GM18951 (cell line): ENCODE results near the gene NAALADL2.

Source experiments
- POLR2A ChIP-seq: IDR thresholded peaks from 4 replicates; pipeline ENCODE4 v1.6.1; 2011; ENCODE audit warnings: mild to moderate bottlenecking; ENCODE audit not compliant: insufficient read length, insufficient read depth; ENCODE audit errors: extremely low read depth
- in situ Hi-C: fragments of 300-500 bp; cut with MboI; formaldehyde crosslinking; loops from one replicate; pipeline ENCODE4 v1.12.0; 2022; ENCODE audit warnings: low sequenced_read_pairs, mixed read lengths, inconsistent platforms; ENCODE audit not compliant: unreplicated experiment

The NAALADL2 gene

GRCh38 chr3:174859114-174859735 is at the start of gene NAALADL2:
Gene NAALADL2 (plus strand): TSS chr3:174859334.
- no peak for TF ChIP-seq POLR2A
- in situ Hi-C loops, result no loop called here

- in situ Hi-C loops, result no loop called here
Observed at GRCh38 chr3:174810254-174810653, 48.9 kb upstream of the NAALADL2 start.

GRCh38 chr3:174812172-174812862 is 46.8 kb upstream of the NAALADL2 start:
- in situ Hi-C loops, result no loop called here
- no peak for TF ChIP-seq POLR2A

More at GRCh38 chr3:174810254-174810653, 48.9 kb upstream of the NAALADL2 start:
- no peak for TF ChIP-seq POLR2A

GRCh38 chr3:174815750-174816149 is 43.4 kb upstream of the NAALADL2 start:
- in situ Hi-C loops, result no loop called here
- no peak for TF ChIP-seq POLR2A

- in situ Hi-C loops, result no loop called here
Observed at GRCh38 chr3:174820885-174821284, 38.2 kb upstream of the NAALADL2 start.

GRCh38 chr3:174821477-174821876 is 37.7 kb upstream of the NAALADL2 start:
- in situ Hi-C loops, result no loop called here

More at GRCh38 chr3:174820885-174821284, 38.2 kb upstream of the NAALADL2 start:
- TF ChIP-seq POLR2A, result no peak

GRCh38 chr3:174822320-174822719 is 36.8 kb upstream of the NAALADL2 start:
- in situ Hi-C loops, result no loop called here
- TF ChIP-seq POLR2A, result no peak

More at GRCh38 chr3:174821477-174821876, 37.7 kb upstream of the NAALADL2 start:
- TF ChIP-seq POLR2A, result no peak

GRCh38 chr3:174826069-174826468 is 33.1 kb upstream of the NAALADL2 start:
- no peak for TF ChIP-seq POLR2A
- in situ Hi-C loops, result no loop called here

GRCh38 chr3:174844746-174845145 is 14.4 kb upstream of the NAALADL2 start:
- in situ Hi-C loops, result no loop called here

GRCh38 chr3:174846055-174846454 is 13.1 kb upstream of the NAALADL2 start:
- in situ Hi-C loops, result no loop called here
- no peak for TF ChIP-seq POLR2A

More at GRCh38 chr3:174844746-174845145, 14.4 kb upstream of the NAALADL2 start:
- TF ChIP-seq POLR2A, result no peak

- in situ Hi-C loops, result no loop called here
- no peak for TF ChIP-seq POLR2A
Observed at GRCh38 chr3:174854987-174855386, 4.1 kb upstream of the NAALADL2 start.

GRCh38 chr3:174857301-174857700 is 1.8 kb upstream of the NAALADL2 start:
- TF ChIP-seq POLR2A, result no peak
- in situ Hi-C loops, result no loop called here

GRCh38 chr3:174858353-174858752 is 781 bp upstream of the NAALADL2 start:
- no peak for TF ChIP-seq POLR2A
- in situ Hi-C loops, result no loop called here

- no peak for TF ChIP-seq POLR2A
- in situ Hi-C loops, result no loop called here
Observed at GRCh38 chr3:174859756-174860155, 622 bp downstream of the NAALADL2 start.
